ENCODE data around the gene HSPB6.

DNA sequence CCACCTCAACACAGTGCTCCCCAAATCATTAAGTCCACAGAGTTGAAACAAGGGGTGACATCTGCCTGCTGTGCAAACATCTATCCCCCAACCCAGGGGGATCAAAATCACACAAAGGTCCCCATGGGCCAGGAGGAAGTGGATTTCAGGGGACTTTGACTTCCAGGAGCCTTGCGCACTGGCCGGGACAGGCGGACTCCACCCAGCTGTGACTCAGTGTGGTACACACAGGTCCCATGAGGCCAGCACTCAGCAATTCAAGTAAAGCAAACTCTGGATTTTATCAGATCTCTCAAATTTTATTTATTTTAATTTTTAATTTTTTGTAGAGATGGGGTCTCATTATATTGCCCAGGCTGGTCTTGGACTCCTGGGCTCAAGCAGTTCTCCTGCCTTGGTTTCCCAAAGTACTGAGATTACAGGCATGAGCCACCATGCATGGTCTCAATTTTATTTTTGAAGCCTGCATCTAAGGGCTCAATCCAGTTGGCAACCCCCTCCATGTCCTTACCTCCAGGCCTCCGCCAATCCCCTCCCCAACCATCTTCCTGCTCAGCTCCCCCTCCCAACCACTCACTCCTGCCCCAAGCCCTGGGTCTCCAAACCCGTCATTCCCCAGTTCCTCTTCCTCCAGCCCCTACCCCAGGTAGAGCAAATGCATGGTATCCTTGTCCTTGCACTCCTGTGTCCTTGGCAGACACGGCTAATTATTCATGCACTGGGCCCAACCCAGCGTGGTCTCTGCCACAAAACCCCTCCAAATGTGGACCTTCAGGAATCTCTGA lies 36.7 kb upstream of the HSPB6 start:
- TF ChIP-seq, protein P1, sequence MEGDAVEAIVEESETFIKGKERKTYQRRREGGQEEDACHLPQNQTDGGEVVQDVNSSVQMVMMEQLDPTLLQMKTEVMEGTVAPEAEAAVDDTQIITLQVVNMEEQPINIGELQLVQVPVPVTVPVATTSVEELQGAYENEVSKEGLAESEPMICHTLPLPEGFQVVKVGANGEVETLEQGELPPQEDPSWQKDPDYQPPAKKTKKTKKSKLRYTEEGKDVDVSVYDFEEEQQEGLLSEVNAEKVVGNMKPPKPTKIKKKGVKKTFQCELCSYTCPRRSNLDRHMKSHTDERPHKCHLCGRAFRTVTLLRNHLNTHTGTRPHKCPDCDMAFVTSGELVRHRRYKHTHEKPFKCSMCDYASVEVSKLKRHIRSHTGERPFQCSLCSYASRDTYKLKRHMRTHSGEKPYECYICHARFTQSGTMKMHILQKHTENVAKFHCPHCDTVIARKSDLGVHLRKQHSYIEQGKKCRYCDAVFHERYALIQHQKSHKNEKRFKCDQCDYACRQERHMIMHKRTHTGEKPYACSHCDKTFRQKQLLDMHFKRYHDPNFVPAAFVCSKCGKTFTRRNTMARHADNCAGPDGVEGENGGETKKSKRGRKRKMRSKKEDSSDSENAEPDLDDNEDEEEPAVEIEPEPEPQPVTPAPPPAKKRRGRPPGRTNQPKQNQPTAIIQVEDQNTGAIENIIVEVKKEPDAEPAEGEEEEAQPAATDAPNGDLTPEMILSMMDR (IDR thresholded peaks at IDR 0.05): no peak
- no peak for TF ChIP-seq EP300 (IDR thresholded peaks at IDR 0.05)
- no peak for TF ChIP-seq POLR2A (IDR thresholded peaks at IDR 0.05)
- no peak for TF ChIP-seq POLR2AphosphoS5 (IDR thresholded peaks at IDR 0.05)

Data from sigmoid colon (tissue), 4 donors.